ENCODE results near the gene STK24. TPM values are rescaled to one million over a fixed set of nuclear protein-coding genes. Genes with fewer than 3 reads are reported as not detected.

Gene STK24
- total RNA-seq, 4 donors from 2014 or later, result 28.7 to 68.4 (median 49.4) TPM

DNA sequence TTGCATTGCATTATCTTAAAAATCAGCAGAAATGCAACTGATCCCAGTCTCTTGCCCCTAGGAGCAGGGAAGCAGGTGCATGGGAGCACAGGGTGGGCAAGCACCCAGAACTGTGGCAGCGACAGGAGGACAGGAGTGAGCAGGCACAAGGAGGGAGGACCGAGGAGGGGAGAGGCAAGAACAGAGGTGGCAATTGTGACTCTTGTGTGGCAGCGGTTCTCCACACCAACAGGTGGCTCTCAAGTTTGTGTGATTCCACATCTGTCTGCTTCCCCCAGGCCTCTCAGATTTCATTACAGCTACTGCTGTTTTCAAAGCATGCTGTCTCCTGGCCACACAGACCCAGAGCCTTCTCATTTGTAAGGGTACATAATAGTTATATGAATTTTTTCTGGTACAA lies 108.5 kb downstream of the STK24 start:
- TF ChIP-seq POLR2A (IDR thresholded peaks at IDR 0.05), result no peak
- TF ChIP-seq, protein P1, sequence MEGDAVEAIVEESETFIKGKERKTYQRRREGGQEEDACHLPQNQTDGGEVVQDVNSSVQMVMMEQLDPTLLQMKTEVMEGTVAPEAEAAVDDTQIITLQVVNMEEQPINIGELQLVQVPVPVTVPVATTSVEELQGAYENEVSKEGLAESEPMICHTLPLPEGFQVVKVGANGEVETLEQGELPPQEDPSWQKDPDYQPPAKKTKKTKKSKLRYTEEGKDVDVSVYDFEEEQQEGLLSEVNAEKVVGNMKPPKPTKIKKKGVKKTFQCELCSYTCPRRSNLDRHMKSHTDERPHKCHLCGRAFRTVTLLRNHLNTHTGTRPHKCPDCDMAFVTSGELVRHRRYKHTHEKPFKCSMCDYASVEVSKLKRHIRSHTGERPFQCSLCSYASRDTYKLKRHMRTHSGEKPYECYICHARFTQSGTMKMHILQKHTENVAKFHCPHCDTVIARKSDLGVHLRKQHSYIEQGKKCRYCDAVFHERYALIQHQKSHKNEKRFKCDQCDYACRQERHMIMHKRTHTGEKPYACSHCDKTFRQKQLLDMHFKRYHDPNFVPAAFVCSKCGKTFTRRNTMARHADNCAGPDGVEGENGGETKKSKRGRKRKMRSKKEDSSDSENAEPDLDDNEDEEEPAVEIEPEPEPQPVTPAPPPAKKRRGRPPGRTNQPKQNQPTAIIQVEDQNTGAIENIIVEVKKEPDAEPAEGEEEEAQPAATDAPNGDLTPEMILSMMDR (IDR thresholded peaks at IDR 0.05 in 4 of 5, conservative IDR thresholded peaks at IDR 0.05 in 1 of 5), result peak in 1 of 5 experiments; percentile 22
- intact Hi-C loops (cut with DNase I; ENCODE audit: low total_unique reads), result loop anchor here (1.0 to 5.0 kb wide), 2 partner anchors 109 to 185 kb away; partner anchors contain the start of gene STK24
- no peak overlapping the region for H3K4me3 ChIP-seq
- peaks cover 13% of the 10 kb centered on the region in 2 donors for H3K4me1 ChIP-seq
- no peak for DNase-seq
- H3K27ac ChIP-seq, result peak overlapping the region in 3 of 4 donors; percentile 12 to 13 (median 12)
- H3K27me3 ChIP-seq, result no peaks in the 10 kb centered on the region
- in situ Hi-C loops (cut with MboI; ENCODE audit: low sequenced_read_pairs in 4 of 4), result loop anchor here in 2 of 4 donors (10.0 kb wide), 2 partner anchors 106 to 116 kb away; partner anchors contain the start of gene STK24 (in 1 of the 2)
- H3K36me3 ChIP-seq, result peaks cover 0 to 17% of the 10 kb centered on the region in 2 donors
- ATAC-seq, result peak; percentile 59
- no peaks in the 10 kb centered on the region for H3K9me3 ChIP-seq

DNA sequence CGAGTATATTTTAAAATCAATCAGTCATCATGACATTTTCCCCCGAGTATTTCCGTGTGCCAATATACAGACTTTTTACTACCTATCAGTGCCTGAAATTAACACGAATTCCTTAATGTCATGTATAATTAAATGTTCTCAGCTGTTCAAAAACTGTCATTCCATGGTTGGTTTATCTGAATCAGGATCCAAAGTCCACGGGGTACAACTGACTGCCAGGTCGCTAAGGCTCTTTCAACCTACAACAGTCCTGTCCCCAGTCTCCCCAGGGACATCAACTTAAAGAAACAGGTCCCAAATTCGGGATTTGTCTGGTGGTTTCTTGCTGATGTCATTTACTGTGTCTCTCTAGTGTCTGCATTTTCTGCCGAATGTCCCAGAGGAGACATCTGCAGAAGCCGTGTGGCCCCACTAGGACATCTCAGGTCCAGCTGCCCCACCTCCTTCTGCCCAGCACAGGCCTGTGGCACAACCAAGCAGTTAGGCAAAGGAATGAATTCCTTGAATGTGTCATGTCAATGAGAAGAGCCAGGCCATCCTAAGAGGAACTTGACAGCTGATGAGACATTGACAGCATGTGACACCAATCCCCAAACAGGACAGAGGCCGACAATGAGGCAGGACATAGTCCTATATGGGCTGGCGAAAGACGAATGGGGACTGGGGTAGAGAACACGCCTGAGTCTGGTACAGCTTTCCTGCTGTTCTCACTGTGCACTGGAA lies 109.5 kb downstream of the STK24 start:
- Histone ChIP-seq H3K36me3 (peaks cover 0 to 17% of the 10 kb centered on the region in 2 donors), H3K9me3 (no peaks in the 10 kb centered on the region), H3K4me1 (peaks cover 13 to 15% of the 10 kb centered on the region in 2 donors), H3K27me3 (no peaks in the 10 kb centered on the region), H3K4me3 (no peak overlapping the region), H3K27ac (peak overlapping the region in 3 of 4 donors; percentile 12 to 13 (median 12))
- DNase-seq, result no peak
- TF ChIP-seq, protein P1 (IDR thresholded peaks at IDR 0.05 in 4 of 5, conservative IDR thresholded peaks at IDR 0.05 in 1 of 5), result no peak
- TF ChIP-seq POLR2A (IDR thresholded peaks at IDR 0.05), result no peak
- ATAC-seq, result peak; percentile 73 to 76
- in situ Hi-C loops (cut with MboI; ENCODE audit: low sequenced_read_pairs in 4 of 4) (loop anchor here in 2 of 4 donors (10.0 kb wide), 2 partner anchors 107 to 117 kb away; partner anchors contain the start of gene STK24 (in 1 of the 2)), intact Hi-C loops (cut with DNase I; ENCODE audit: low total_unique reads) (loop anchor here (5.0 kb wide), 1 partner anchor 110 kb away; the partner anchor contains the start of gene STK24)

DNA sequence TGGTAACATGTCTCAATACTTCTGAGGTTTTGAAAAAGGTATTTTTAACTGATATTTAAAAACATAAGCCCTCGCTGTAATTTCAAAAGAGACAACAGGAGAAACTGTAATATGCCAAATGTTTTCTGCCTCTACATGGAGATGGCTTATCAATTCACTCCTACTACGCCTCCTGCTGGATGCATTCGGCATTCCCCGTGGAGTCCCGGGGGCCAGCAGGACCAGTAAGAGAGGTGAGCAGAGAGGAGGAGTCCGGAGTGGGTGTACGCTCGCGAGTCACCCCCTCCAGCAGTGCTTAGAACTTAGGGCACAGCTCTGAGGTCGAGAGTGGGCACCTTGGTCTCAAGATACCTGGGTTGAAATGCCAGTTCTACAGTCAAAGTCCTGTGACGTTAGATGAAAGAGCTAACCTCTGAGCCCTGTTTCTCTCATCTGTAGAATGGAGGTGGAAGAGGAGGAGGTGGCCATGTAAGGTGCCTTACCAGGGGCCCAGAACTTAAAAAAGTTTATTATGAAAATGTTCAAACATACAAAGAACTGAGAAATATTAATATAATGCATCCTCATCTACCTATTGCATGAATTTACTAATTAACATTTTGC lies 110.2 kb downstream of the STK24 start:
- in situ Hi-C loops (cut with MboI; ENCODE audit: low sequenced_read_pairs in 4 of 4) (loop anchor here in 2 of 4 donors (10.0 kb wide), 2 partner anchors 108 to 118 kb away; partner anchors contain the start of gene STK24 (in 1 of the 2)), intact Hi-C loops (cut with DNase I; ENCODE audit: low total_unique reads) (loop anchor here (5.0 kb wide), 1 partner anchor 111 kb away; the partner anchor contains the start of gene STK24)
- no peak overlapping the region for H3K4me3 ChIP-seq
- TF ChIP-seq, protein P1 (IDR thresholded peaks at IDR 0.05 in 4 of 5, conservative IDR thresholded peaks at IDR 0.05 in 1 of 5), result peak in 4 of 5 experiments; percentile 16 to 63 (median 45)
- TF ChIP-seq POLR2A (IDR thresholded peaks at IDR 0.05), result no peak
- no peaks in the 10 kb centered on the region for H3K27me3 ChIP-seq
- no peak overlapping the region for H3K27ac ChIP-seq
- ATAC-seq (peak in 1 of 2 donors; percentile 39), DNase-seq (no peak)
- peaks cover 0 to 14% of the 10 kb centered on the region in 2 donors for H3K36me3 ChIP-seq
- H3K4me1 ChIP-seq, result peaks cover 13 to 15% of the 10 kb centered on the region in 2 donors
- H3K9me3 ChIP-seq, result no peaks in the 10 kb centered on the region

DNA sequence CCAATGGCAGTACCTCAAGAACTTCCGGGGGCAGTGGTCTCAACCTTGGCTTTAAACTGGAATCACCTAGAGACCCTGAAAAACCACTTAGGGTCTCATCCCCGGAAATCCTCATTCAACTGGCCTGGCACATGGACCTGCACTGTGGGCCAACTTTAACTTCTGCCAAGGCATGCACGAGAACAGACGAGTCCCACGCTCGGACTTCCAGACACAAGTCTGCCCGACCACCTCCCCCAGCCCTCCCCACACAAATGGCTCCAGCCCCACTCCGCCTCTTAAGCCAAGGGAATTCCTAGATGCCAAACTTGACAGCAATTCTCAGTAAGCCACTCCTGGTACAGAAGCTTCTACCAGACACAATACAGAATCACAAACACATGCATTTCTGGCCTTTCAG lies 114.0 kb downstream of the STK24 start:
- Histone ChIP-seq H3K4me3 (no peak overlapping the region), H3K27ac (no peak overlapping the region), H3K9me3 (no peaks in the 10 kb centered on the region), H3K36me3 (peaks cover 0 to 32% of the 10 kb centered on the region in 2 donors), H3K27me3 (no peaks in the 10 kb centered on the region), H3K4me1 (peaks cover 3 to 5% of the 10 kb centered on the region in 2 donors)
- in situ Hi-C loops (cut with MboI; ENCODE audit: low sequenced_read_pairs in 4 of 4), result loop anchor here in 2 of 4 donors (10.0 kb wide), 2 partner anchors 112 to 122 kb away; partner anchors contain the start of gene STK24 (in 1 of the 2)
- no peak for ATAC-seq
- TF ChIP-seq POLR2A (IDR thresholded peaks at IDR 0.05), result no peak
- TF ChIP-seq, protein P1 (IDR thresholded peaks at IDR 0.05 in 4 of 5, conservative IDR thresholded peaks at IDR 0.05 in 1 of 5), result no peak
- intact Hi-C loops (cut with DNase I; ENCODE audit: low total_unique reads), result no loop called here
- no peak for DNase-seq

Measured in gastrocnemius medialis (tissue), 4 donors.